Panc1 (cell line): ENCODE measurements around the gene FLT3. TPM values are rescaled to one million over a fixed set of nuclear protein-coding genes. Genes with fewer than 3 reads are reported as not detected.

ENCODE experiments used
- ATAC-seq: fragments of 200-7000 bp; cut with Tn5 transposase; 2 replicates; pipeline ENCODE4 v1.9.1; 2020; ENCODE audit warnings: mild to moderate bottlenecking, moderate library complexity
- BruUV-seq: library from RNA; stranded (reverse); fragments of 400-500 nt; replicated peaks from 2 replicates; lab custom pipeline; 2021; lab: Mats Ljungman, UMichigan
- CTCF ChIA-PET: fragments of 300-600 bp; sonication (Branson Sonifier 250); formaldehyde crosslinking; loops from one replicate; lab custom pipeline; 2022; ENCODE audit warnings: antibody characterized with exemption; lab: Charles Lee
- POLR2A ChIA-PET: fragments of 300-600 bp; sonication (Branson Sonifier 250); formaldehyde crosslinking; loops from one replicate; lab custom pipeline; 2022; ENCODE audit warnings: antibody characterized with exemption; lab: Charles Lee
- DNase-seq: peaks from one replicate; pipeline ENCODE4 v3.0.0-alpha.2; 2010; ENCODE audit warnings: low read depth, low spot score
- H3K27ac ChIP-seq: 2 replicates; pipeline ENCODE4 v1.5.1; 2011; ENCODE audit warnings: mild to moderate bottlenecking, low read length, inconsistent platforms
- H3K27me3 ChIP-seq: fragments of 200-500 bp; sonication (Bioruptor generic); 2 replicates; pipeline ENCODE4 v1.6.0; 2014; ENCODE audit warnings: low read length, inconsistent platforms; ENCODE audit not compliant: control insufficient read depth, insufficient read depth
- H3K36me3 ChIP-seq: fragments of 200-500 bp; sonication (Bioruptor generic); 2 replicates; pipeline ENCODE4 v1.5.1; 2014; ENCODE audit warnings: inconsistent platforms, mild to moderate bottlenecking, low read length, moderate library complexity; ENCODE audit not compliant: control insufficient read depth, insufficient read depth
- H3K4me1 ChIP-seq: 2 replicates; pipeline ENCODE4 v1.5.1; 2011; ENCODE audit warnings: inconsistent platforms, mild to moderate bottlenecking, low read length, moderate library complexity; ENCODE audit not compliant: control insufficient read depth, insufficient read depth
- H3K4me3 ChIP-seq, 2 experiments: 2 replicates each; pipeline ENCODE4 v1.5.1; 2011 to 2012; ENCODE audit warnings: low read depth in 2 of 2, low read length in 2 of 2, mild to moderate bottlenecking in 2 of 2, inconsistent platforms in 1 of 2, moderate library complexity in 1 of 2
- H3K9me3 ChIP-seq: fragments of 200-500 bp; sonication (Bioruptor generic); 2 replicates; pipeline ENCODE4 v1.5.1; 2014; ENCODE audit warnings: low read depth, mild to moderate bottlenecking, inconsistent platforms, low read length, moderate library complexity; ENCODE audit not compliant: control insufficient read depth, insufficient read depth
- CTCF ChIP-seq: fragments of 450-650 bp; IDR thresholded peaks from 2 replicates; pipeline ENCODE4 v1.5.1; 2017; ENCODE audit warnings: mild to moderate bottlenecking
- POLR2AphosphoS5 ChIP-seq: IDR thresholded peaks from 2 replicates; pipeline ENCODE4 v1.6.1; 2012; ENCODE audit warnings: mild to moderate bottlenecking, low read depth, low read length, moderate library complexity
- REST ChIP-seq, 2 experiments: IDR thresholded peaks; 2 replicates each; pipeline ENCODE4 v1.6.1; 2011 to 2012; ENCODE audit warnings: low read depth in 2 of 2, control low read depth in 1 of 2, low read length in 1 of 2, mild to moderate bottlenecking in 1 of 2, moderate library complexity in 1 of 2; ENCODE audit not compliant: insufficient read depth in 1 of 2
- SIN3A ChIP-seq: IDR thresholded peaks from 2 replicates; pipeline ENCODE4 v1.6.1; 2012; ENCODE audit warnings: low read depth, mild to moderate bottlenecking, low read length, moderate library complexity, borderline replicate concordance; ENCODE audit not compliant: insufficient read depth
- TCF7L2 ChIP-seq: IDR thresholded peaks from 2 replicates; pipeline ENCODE4 v1.6.1; 2011; ENCODE audit warnings: mild to moderate bottlenecking, low read depth, low read length, inconsistent platforms
- in situ Hi-C: cut with HindIII; loops from 2 replicates; pipeline ENCODE4 v1.10.0; 2016; ENCODE audit warnings: low sequenced_read_pairs, low pct_unique_long_range_greater_than_20kb
- intact Hi-C: fragments of 100-400 bp; cut with micrococcal nuclease; formaldehyde crosslinking; loops from one replicate; pipeline ENCODE4 v1.10.0; 2022; ENCODE audit not compliant: unreplicated experiment
- total RNA-seq: library from RNA; stranded (reverse); gene quantifications from one replicate; pipeline ENCODE4 v1.2.1, GENCODE V29; 2021; ENCODE audit not compliant: unreplicated experiment

FLT3 gene
- total RNA-seq, 1 experiment from 2014 or later = 0.08 TPM

GRCh38 chr13:27975564-27976361, 124.6 kb downstream of the FLT3 start:
- CTCF ChIA-PET = no interaction called here
- in situ Hi-C loops = no loop called here
- no peak for DNase-seq

More at GRCh38 chr13:27975564-27976361, 124.6 kb downstream of the FLT3 start:
- no TSS peak for BruUV-seq
- Histone ChIP-seq H3K36me3 (no peaks in the 10 kb centered on the region), H3K4me3 (no peak overlapping the region), H3K9me3 (no peaks in the 10 kb centered on the region), H3K27ac (no peak overlapping the region), H3K27me3 (no peaks in the 10 kb centered on the region), H3K4me1 (no peaks in the 10 kb centered on the region)
- ATAC-seq = no peak
- intact Hi-C loops = no loop called here
- POLR2A ChIA-PET = interaction anchor here (0.5 to 0.6 kb wide), 2 partner anchors 408 to 1008 kb away, joined by 3 read pairs; no protein-coding TSS in a partner anchor
- no peak for TF ChIP-seq SIN3A
- TF ChIP-seq REST (IDR thresholded peaks at IDR 0.05; ENCODE audit: insufficient read depth in 1 of 2, low read depth in 2 of 2, low read length in 1 of 2) = no peak
- TF ChIP-seq CTCF = no peak
- no peak for TF ChIP-seq POLR2AphosphoS5
- no peak for TF ChIP-seq TCF7L2
